Measurements from ENCODE around the gene PTTG1.

DNA sequence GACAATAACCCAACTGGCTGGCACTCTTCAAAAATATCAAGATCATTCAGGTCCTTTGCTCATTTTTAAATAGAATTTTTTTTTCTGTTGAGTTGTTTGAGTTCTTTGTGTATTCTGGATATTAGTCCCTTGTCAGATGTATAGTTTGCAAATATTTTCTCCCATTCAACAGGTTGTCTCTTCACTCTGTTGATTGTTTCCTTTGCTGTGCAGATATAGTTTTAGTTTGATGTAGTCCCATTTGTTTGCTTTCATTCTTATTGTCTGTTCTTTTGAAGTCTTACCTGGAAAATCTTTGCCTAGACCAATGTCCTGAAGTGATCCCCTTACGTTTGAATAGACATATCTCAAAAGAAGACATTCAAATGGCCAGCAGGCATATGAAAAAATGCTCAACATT lies 22.8 kb downstream of the PTTG1 start:
- TF ChIP-seq GATA2 (CRISPR knock-in tag; IDR thresholded peaks at IDR 0.05) (no peak), TCF12 (IDR thresholded peaks at IDR 0.05) (no peak), POLR2AphosphoS5 (IDR thresholded peaks at IDR 0.05; ENCODE audit: low read depth, low read length) (no peak), JUND (IDR thresholded peaks at IDR 0.05) (no peak), CTCF (IDR thresholded peaks at IDR 0.05) (no peak), MXI1 (IDR thresholded peaks at IDR 0.05; ENCODE audit: low read depth, low read length) (no peak), EP300 (IDR thresholded peaks at IDR 0.05; ENCODE audit: borderline replicate concordance in 1 of 2, low read depth in 1 of 2, low read length in 1 of 2) (no peak), ZBTB33 (IDR thresholded peaks at IDR 0.05; ENCODE audit: borderline replicate concordance, low read depth) (no peak)
- TF ChIP-seq, protein P1, sequence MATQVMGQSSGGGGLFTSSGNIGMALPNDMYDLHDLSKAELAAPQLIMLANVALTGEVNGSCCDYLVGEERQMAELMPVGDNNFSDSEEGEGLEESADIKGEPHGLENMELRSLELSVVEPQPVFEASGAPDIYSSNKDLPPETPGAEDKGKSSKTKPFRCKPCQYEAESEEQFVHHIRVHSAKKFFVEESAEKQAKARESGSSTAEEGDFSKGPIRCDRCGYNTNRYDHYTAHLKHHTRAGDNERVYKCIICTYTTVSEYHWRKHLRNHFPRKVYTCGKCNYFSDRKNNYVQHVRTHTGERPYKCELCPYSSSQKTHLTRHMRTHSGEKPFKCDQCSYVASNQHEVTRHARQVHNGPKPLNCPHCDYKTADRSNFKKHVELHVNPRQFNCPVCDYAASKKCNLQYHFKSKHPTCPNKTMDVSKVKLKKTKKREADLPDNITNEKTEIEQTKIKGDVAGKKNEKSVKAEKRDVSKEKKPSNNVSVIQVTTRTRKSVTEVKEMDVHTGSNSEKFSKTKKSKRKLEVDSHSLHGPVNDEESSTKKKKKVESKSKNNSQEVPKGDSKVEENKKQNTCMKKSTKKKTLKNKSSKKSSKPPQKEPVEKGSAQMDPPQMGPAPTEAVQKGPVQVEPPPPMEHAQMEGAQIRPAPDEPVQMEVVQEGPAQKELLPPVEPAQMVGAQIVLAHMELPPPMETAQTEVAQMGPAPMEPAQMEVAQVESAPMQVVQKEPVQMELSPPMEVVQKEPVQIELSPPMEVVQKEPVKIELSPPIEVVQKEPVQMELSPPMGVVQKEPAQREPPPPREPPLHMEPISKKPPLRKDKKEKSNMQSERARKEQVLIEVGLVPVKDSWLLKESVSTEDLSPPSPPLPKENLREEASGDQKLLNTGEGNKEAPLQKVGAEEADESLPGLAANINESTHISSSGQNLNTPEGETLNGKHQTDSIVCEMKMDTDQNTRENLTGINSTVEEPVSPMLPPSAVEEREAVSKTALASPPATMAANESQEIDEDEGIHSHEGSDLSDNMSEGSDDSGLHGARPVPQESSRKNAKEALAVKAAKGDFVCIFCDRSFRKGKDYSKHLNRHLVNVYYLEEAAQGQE (IDR thresholded peaks at IDR 0.05; ENCODE audit: low read depth, low read length) = no peak

Measured in SK-N-SH (cell line).